IMR-90 (cell line): Measurements from ENCODE around the gene EXOSC3. TPM values are rescaled to one million over a fixed set of nuclear protein-coding genes. Genes with fewer than 3 reads are reported as not detected.

Source experiments
- ATAC-seq: fragments of 200-7000 bp; cut with Tn5 transposase; 2 replicates; pipeline ENCODE4 v1.9.1; 2020; ENCODE audit warnings: low read depth, mild to moderate bottlenecking, moderate library complexity
- BruUV-seq: library from RNA; stranded (reverse); fragments of 400-500 nt; replicated peaks from 2 replicates; lab custom pipeline; 2021; lab: Mats Ljungman, UMichigan
- CTCF ChIA-PET: fragments of 300-600 bp; formaldehyde crosslinking; extraction: SDS; loops from one replicate; lab custom pipeline; 2021; ENCODE audit warnings: antibody characterized with exemption; lab: Yijun Ruan, JAX
- POLR2A ChIA-PET: fragments of 300-600 bp; sonication (Branson Sonifier 250); formaldehyde crosslinking; loops from one replicate; lab custom pipeline; 2022; ENCODE audit warnings: antibody characterized with exemption; ENCODE audit not compliant: unreplicated experiment; lab: Charles Lee
- DNase-seq: peaks from one replicate; pipeline ENCODE4 v3.0.0; 2013
- H2AFZ ChIP-seq: replicated peaks from 2 replicates; pipeline ENCODE3; 2013; ENCODE audit warnings: low read length, mild to moderate bottlenecking; ENCODE audit not compliant: poor library complexity
- H2AK5ac ChIP-seq: 2 replicates; pipeline ENCODE4 v1.6.1; 2013; ENCODE audit warnings: low read depth, low read length, inconsistent platforms
- H2AK9ac ChIP-seq: replicated peaks from 2 replicates; pipeline ENCODE3; 2013; ENCODE audit warnings: mild to moderate bottlenecking, low read depth, low read length, moderate library complexity; ENCODE audit not compliant: poor library complexity
- H2BK120ac ChIP-seq: 2 replicates; pipeline ENCODE4 v1.6.1; 2013; ENCODE audit warnings: low read depth, low read length, inconsistent platforms
- H2BK15ac ChIP-seq: 3 replicates; pipeline ENCODE4 v1.6.1; 2013; ENCODE audit warnings: low read depth, low read length, inconsistent platforms
- H2BK20ac ChIP-seq: 2 replicates; pipeline ENCODE4 v1.6.1; 2013; ENCODE audit warnings: low read depth, mild to moderate bottlenecking, inconsistent platforms, low read length, moderate library complexity
- H2BK5ac ChIP-seq: 2 replicates; pipeline ENCODE4 v1.6.1; 2013; ENCODE audit warnings: mild to moderate bottlenecking, low read depth, low read length, inconsistent platforms; ENCODE audit not compliant: poor library complexity, severe bottlenecking
- H3K14ac ChIP-seq: replicated peaks from 2 replicates; pipeline ENCODE4 v1.6.1; 2013; ENCODE audit warnings: low read depth, low read length, inconsistent platforms
- H3K18ac ChIP-seq: 2 replicates; pipeline ENCODE4 v1.6.1; 2013; ENCODE audit warnings: low read depth, low read length, control low read depth
- H3K23ac ChIP-seq: 2 replicates; pipeline ENCODE4 v1.6.1; 2013; ENCODE audit warnings: low read depth, low read length, inconsistent platforms
- H3K27ac ChIP-seq: 2 replicates; pipeline ENCODE4 v1.5.1; 2013; ENCODE audit warnings: mild to moderate bottlenecking, control low read depth, low read length; ENCODE audit not compliant: insufficient read depth
- H3K27me3 ChIP-seq: 2 replicates; pipeline ENCODE4 v1.6.1; 2013; ENCODE audit warnings: low read length; ENCODE audit not compliant: control insufficient read depth, insufficient read depth
- H3K36me3 ChIP-seq: 2 replicates; pipeline ENCODE4 v1.6.1; 2013; ENCODE audit warnings: low read length, mixed read lengths; ENCODE audit not compliant: control insufficient read depth, insufficient read depth
- H3K4ac ChIP-seq: 2 replicates; pipeline ENCODE4 v1.6.1; 2013; ENCODE audit warnings: low read depth, low read length, inconsistent platforms
- H3K4me1 ChIP-seq: 2 replicates; pipeline ENCODE4 v1.6.1; 2013; ENCODE audit warnings: low read length, mixed read lengths; ENCODE audit not compliant: control insufficient read depth, insufficient read depth
- H3K4me2 ChIP-seq: 2 replicates; pipeline ENCODE4 v1.6.1; 2013; ENCODE audit warnings: low read depth, mild to moderate bottlenecking, control low read depth, low read length, moderate library complexity
- H3K4me3 ChIP-seq: 2 replicates; pipeline ENCODE4 v1.5.1; 2013; ENCODE audit warnings: low read depth, mild to moderate bottlenecking, control low read depth, low read length, moderate library complexity; ENCODE audit not compliant: insufficient read depth
- H3K56ac ChIP-seq: 2 replicates; pipeline ENCODE4 v1.6.1; 2013; ENCODE audit warnings: low read length, inconsistent platforms; ENCODE audit not compliant: insufficient read depth; ENCODE audit errors: extremely low read depth
- H3K79me1 ChIP-seq, 2 experiments: 2 replicates each; pipeline ENCODE4 v1.6.1; 2013; ENCODE audit warnings: low read length in 2 of 2, inconsistent platforms in 1 of 2, low read depth in 1 of 2
- H3K9ac ChIP-seq: 2 replicates; pipeline ENCODE4 v1.6.1; 2013; ENCODE audit warnings: low read depth, low read length, control low read depth
- H3K9me1 ChIP-seq: 2 replicates; pipeline ENCODE4 v1.6.1; 2013; ENCODE audit warnings: low read length, inconsistent platforms; ENCODE audit not compliant: insufficient read depth
- H3K9me3 ChIP-seq: 2 replicates; pipeline ENCODE4 v1.6.1; 2013; ENCODE audit warnings: low read length; ENCODE audit not compliant: control insufficient read depth, insufficient read depth
- H4K20me1 ChIP-seq: 2 replicates; pipeline ENCODE4 v1.6.1; 2013; ENCODE audit warnings: low read length, inconsistent platforms; ENCODE audit not compliant: insufficient read depth
- H4K5ac ChIP-seq: 2 replicates; pipeline ENCODE4 v1.6.1; 2013; ENCODE audit warnings: mild to moderate bottlenecking, low read depth, low read length, control low read depth
- H4K8ac ChIP-seq, 2 experiments: 2 replicates each; pipeline ENCODE4 v1.6.1; 2013; ENCODE audit warnings: low read depth in 2 of 2, low read length in 2 of 2, control low read depth in 1 of 2, inconsistent platforms in 1 of 2
- H4K91ac ChIP-seq: 2 replicates; pipeline ENCODE4 v1.6.1; 2013; ENCODE audit warnings: low read depth, low read length, inconsistent platforms; ENCODE audit not compliant: insufficient read depth
- CHD1 ChIP-seq: IDR thresholded peaks from 2 replicates; pipeline ENCODE4 v1.6.1; 2012; ENCODE audit warnings: low read depth, low read length, improper control_type of control experiment
- MAFK ChIP-seq: IDR thresholded peaks from 2 replicates; pipeline ENCODE4 v1.6.1; 2012; ENCODE audit warnings: low read depth, low read length, improper control_type of control experiment
- MXI1 ChIP-seq: IDR thresholded peaks from 2 replicates; pipeline ENCODE4 v1.6.1; 2012; ENCODE audit warnings: low read depth, mild to moderate bottlenecking, low read length, moderate library complexity, borderline replicate concordance
- POLR2A ChIP-seq: IDR thresholded peaks from 2 replicates; pipeline ENCODE4 v1.6.1; 2012; ENCODE audit warnings: mild to moderate bottlenecking, low read depth, low read length
- RAD21 ChIP-seq: IDR thresholded peaks from 2 replicates; pipeline ENCODE4 v1.6.1; 2012; ENCODE audit warnings: low read length, improper control_type of control experiment
- RCOR1 ChIP-seq: IDR thresholded peaks from 2 replicates; pipeline ENCODE4 v1.6.1; 2012; ENCODE audit warnings: mild to moderate bottlenecking, low read length, improper control_type of control experiment; ENCODE audit not compliant: insufficient replicate concordance
- RFX5 ChIP-seq: IDR thresholded peaks from 2 replicates; pipeline ENCODE4 v1.8.0; 2012; ENCODE audit warnings: low read depth, mild to moderate bottlenecking, low read length, moderate library complexity
- WGBS, 2 experiments: methylation state at CpG; one replicate each; pipeline versions ENCODE4 v1.1.5 to v1.1.7; 2013; ENCODE audit warnings: missing lambda C conversion rate in 2 of 2; ENCODE audit not compliant: insufficient read length in 1 of 2; ENCODE audit errors: extremely low coverage in 2 of 2; 5-methylcytosine and 5-hydroxymethylcytosine counted together
- dilution Hi-C: fragments of 300-500 bp; cut with HindIII; formaldehyde crosslinking; loops from one replicate; pipeline ENCODE4 v1.14.3; 2018; ENCODE audit warnings: low sequenced_read_pairs; ENCODE audit not compliant: unreplicated experiment
- in situ Hi-C: fragments of 300-500 bp; cut with MboI; formaldehyde crosslinking; loops from 3 replicates; pipeline ENCODE4 v1.14.3; 2019; ENCODE audit warnings: low sequenced_read_pairs, inconsistent platforms, mixed read lengths
- intact Hi-C: fragments of 100-400 bp; cut with micrococcal nuclease; formaldehyde crosslinking; loops from 2 replicates; pipeline ENCODE4 v1.10.0; 2022
- polyA plus RNA-seq, 3 experiments: library from polyadenylated mRNA; depleted of rRNA; stranded (reverse); fragments of >200 nt; gene quantifications; 2 replicates each; pipeline ENCODE4 v1.2.3, GENCODE V29; 2012; ENCODE audit warnings: low replicate concordance in 1 of 3
- total RNA-seq: library from RNA; depleted of rRNA; stranded (reverse); fragments of >200 nt; gene quantifications from 2 replicates; pipeline ENCODE4 v1.2.3, GENCODE V29; 2012

The EXOSC3 gene
- total and polyA plus RNA-seq, 2 of the 4 experiments (the other 2 are of a cell fraction) = 27.1 to 28.9 TPM

- Histone ChIP-seq H4K20me1 (peaks cover 23% of the 10 kb centered on the region; the same call in 1 of the 2 replicates), H3K9ac (peak overlapping the region; percentile 82), H3K9me1 (peaks cover 7% of the 10 kb centered on the region; the same call in 1 of the 2 replicates), H3K79me1 (peaks cover 14 to 39% of the 10 kb centered on the region in 2 experiments), H2BK5ac (peak overlapping the region; percentile 75), H3K4me3 (peak overlapping the region; percentile 99), H2BK20ac (no peak overlapping the region), H3K9me3 (no peaks in the 10 kb centered on the region), H3K14ac (peak overlapping the region; percentile 67), H2AK5ac (peak overlapping the region; percentile 65), H3K4ac (peak overlapping the region; percentile 74), H3K23ac (peak overlapping the region; percentile 94), H3K18ac (peak overlapping the region; percentile 35; the same call in 1 of the 2 replicates), H3K36me3 (peaks cover 2% of the 10 kb centered on the region; the same call in 1 of the 2 replicates), H3K27me3 (no peaks in the 10 kb centered on the region), H4K8ac (peak overlapping the region; percentile 70 to 82; a peak in 2 of 4 replicates), H4K5ac (peak overlapping the region; percentile 64; the same call in 1 of the 2 replicates), H3K56ac (peak overlapping the region; percentile 55; the same call in 1 of the 2 replicates), H2BK120ac (no peak overlapping the region), H2AK9ac (peak overlapping the region; percentile 85), H2BK15ac (no peak overlapping the region), H2AFZ (peak overlapping the region; percentile 99), H4K91ac (no peak overlapping the region; the same call in 1 of the 2 replicates), H3K4me2 (peak overlapping the region; percentile 89), H3K4me1 (peaks cover 4% of the 10 kb centered on the region), H3K27ac (peak overlapping the region; percentile 88)
- POLR2A ChIA-PET = interaction anchor here (0.5 to 0.6 kb wide), 2 partner anchors 150 to 1364 kb away, joined by 5 to 9 read pairs; no protein-coding TSS in a partner anchor
- no TSS peak for BruUV-seq
- DNase-seq (peak; percentile 9), ATAC-seq (peak; percentile 59)
- intact Hi-C loops = no loop called here
- WGBS, 2 experiments = 1% methylated on average over 29 of the region's 45 CpGs; no CpG with 5 or more reads in 1 of the 2 experiments
- TF ChIP-seq POLR2A = no peak
- no peak for TF ChIP-seq RAD21
- no peak for TF ChIP-seq RFX5
- no peak for TF ChIP-seq MAFK
- TF ChIP-seq CHD1 = 0 out of 2 replicates have a peak, but pooled peaks have one; percentile 41
- no peak for TF ChIP-seq RCOR1
- TF ChIP-seq MXI1 = 0 out of 2 replicates have a peak, but pooled peaks have one; percentile 10
- dilution Hi-C loops = no loop called here
- CTCF ChIA-PET = no interaction called here
- in situ Hi-C loops = no loop called here
Measured at GRCh38 chr9:37801287-37801850, 16.5 kb upstream of the EXOSC3 start.
